ENCODE results near the gene GPR42.
"Not testable (repeated sequence)": the region's sequence is repeated elsewhere in the genome, so short reads cannot be mapped to it uniquely, and the experiment has no call there.

GPR42 gene

GRCh38 chr19:35400773-35401100, 29.9 kb downstream of the GPR42 start:
- ChIA-PET POLR2A (no interaction called here), CTCF (interaction anchor here (1.6 to 1.7 kb wide), 2 partner anchors 48 to 109 kb away, joined by 4 to 7 read pairs; no protein-coding TSS in a partner anchor)

GRCh38 chr19:35401416-35401815, 30.5 kb downstream of the GPR42 start:
- H3K4me1 ChIP-seq (ENCODE audit: control insufficient read depth, insufficient read depth, low read length); H3K36me3 ChIP-seq (ENCODE audit: control insufficient read depth in 2 of 2, insufficient read depth in 1 of 2, low read length in 2 of 2); POLR2A ChIA-PET; H3K27ac ChIP-seq (ENCODE audit: extremely low read depth, low read depth, low read length); H3K4me3 ChIP-seq (ENCODE audit: low read depth, low read length); H3K9me3 ChIP-seq (ENCODE audit: control insufficient read depth, insufficient read depth, low read depth, low read length): not testable (repeated sequence)
- CTCF ChIA-PET, result interaction anchor here (0.6 to 1.7 kb wide), 4 partner anchors 49 to 545 kb away, joined by 3 to 7 read pairs (median 4); no protein-coding TSS in a partner anchor

More at GRCh38 chr19:35400773-35401100, 29.9 kb downstream of the GPR42 start:
- TF ChIP-seq ZNF645 (tag by site-specific recombination; IDR thresholded peaks at IDR 0.05) (no peak), ZNF366 (tag by site-specific recombination; conservative IDR thresholded peaks at IDR 0.05) (0 out of 2 replicates have a peak, but pooled peaks have one; percentile 9)
- Histone ChIP-seq H3K27ac (ENCODE audit: extremely low read depth, low read depth, low read length) (no peak overlapping the region), H3K9me3 (ENCODE audit: control insufficient read depth, insufficient read depth, low read depth, low read length) (no peaks in the 10 kb centered on the region), H3K36me3 (ENCODE audit: control insufficient read depth in 2 of 2, insufficient read depth in 1 of 2, low read length in 2 of 2) (no peaks in the 10 kb centered on the region), H3K4me1 (ENCODE audit: control insufficient read depth, insufficient read depth, low read length) (no peaks in the 10 kb centered on the region), H3K4me3 (ENCODE audit: low read depth, low read length) (no peak overlapping the region)

- Histone ChIP-seq H3K27ac (ENCODE audit: extremely low read depth, low read depth, low read length) (no peak overlapping the region), H3K4me1 (ENCODE audit: control insufficient read depth, insufficient read depth, low read length) (no peaks in the 10 kb centered on the region), H3K9me3 (ENCODE audit: control insufficient read depth, insufficient read depth, low read depth, low read length) (no peaks in the 10 kb centered on the region), H3K4me3 (ENCODE audit: low read depth, low read length) (no peak overlapping the region), H3K36me3 (ENCODE audit: control insufficient read depth in 2 of 2, insufficient read depth in 1 of 2, low read length in 2 of 2) (no peaks in the 10 kb centered on the region; a peak in 1 of 3 replicates)
- TF ChIP-seq HIC1 (tag by site-specific recombination; IDR thresholded peaks at IDR 0.05), result no peak
- TF ChIP-seq RBAK (tag by site-specific recombination; IDR thresholded peaks at IDR 0.05), result no peak
- TF ChIP-seq ZNF830 (tag by site-specific recombination; IDR thresholded peaks at IDR 0.05; ENCODE audit: low read depth), result no peak
- TF ChIP-seq ZNF16 (tag by site-specific recombination; IDR thresholded peaks at IDR 0.05; ENCODE audit: low read depth), result no peak
- TF ChIP-seq SETDB1 (IDR thresholded peaks at IDR 0.05; ENCODE audit: insufficient read length, low read length), result no peak
- TF ChIP-seq ZNF513 (tag by site-specific recombination; IDR thresholded peaks at IDR 0.05), result no peak
- TF ChIP-seq GFI1B (tag by site-specific recombination; IDR thresholded peaks at IDR 0.05), result no peak
- TF ChIP-seq HOXD13 (CRISPR knock-in tag; IDR thresholded peaks at IDR 0.05; ENCODE audit: borderline replicate concordance), result no peak
- no peak for TF ChIP-seq TCF7L2 (IDR thresholded peaks at IDR 0.05; ENCODE audit: borderline replicate concordance, low read depth, low read length)
- TF ChIP-seq ZNF148 (tag by site-specific recombination; IDR thresholded peaks at IDR 0.05; ENCODE audit: borderline replicate concordance), result no peak
- TF ChIP-seq ZNF623 (tag by site-specific recombination; IDR thresholded peaks at IDR 0.05), result no peak
- ChIA-PET CTCF (interaction anchor here (0.6 to 1.1 kb wide), 4 partner anchors 8 to 105 kb away, joined by 3 read pairs; no protein-coding TSS in a partner anchor), POLR2A (no interaction called here)
Observed at GRCh38 chr19:35403116-35403760, 32.4 kb downstream of the GPR42 start.
